Motor neuron (in vitro differentiated cells): ENCODE measurements around the gene CCDC181. TPM values are rescaled to one million over a fixed set of nuclear protein-coding genes. Genes with fewer than 3 reads are reported as not detected.

Experiments
- ATAC-seq, 8 experiments: fragments of 200-7000 bp; cut with Tn5 transposase; replicated peaks in 6 of 8; 2 replicates each; pipeline ENCODE4 v1.8.0; 2021; ENCODE audit warnings: mild to moderate bottlenecking in 8 of 8, moderate library complexity in 8 of 8
- H3K27ac ChIP-seq, 2 donors: fragments of 250-450 bp; sonication (Bioruptor Pico); 2 replicates each; pipeline ENCODE4 v1.9.0; 2021; ENCODE audit warnings: antibody characterized with exemption in 2 of 2, mild to moderate bottlenecking in 2 of 2, moderate library complexity in 1 of 2
- H3K4me1 ChIP-seq, 2 donors: fragments of 250-450 bp; sonication (Bioruptor Pico); replicated peaks in 1 of 2; 2 replicates each; pipeline ENCODE4 v1.6.1; 2021; ENCODE audit warnings: antibody characterized with exemption in 2 of 2, mild to moderate bottlenecking in 2 of 2, moderate library complexity in 1 of 2
- H3K4me3 ChIP-seq, 5 donors: fragments of 250-450 bp; sonication (Bioruptor Pico); 2 replicates each; pipeline ENCODE4 v1.9.0; 2021; ENCODE audit warnings: antibody characterized with exemption in 5 of 5, mild to moderate bottlenecking in 5 of 5, moderate library complexity in 4 of 5
- WGBS, 10 experiments: fragments of 450-650 bp; shearing (Covaris generic); methylation state at CpG; one replicate each; pipeline ENCODE4 v1.0.0; 2022; 5-methylcytosine and 5-hydroxymethylcytosine counted together
- in situ Hi-C, 9 experiments: fragments of 400-800 bp; cut with MboI; loops; one replicate each; pipeline ENCODE4 v1.15.0; 2021; ENCODE audit warnings: low sequenced_read_pairs in 9 of 9, low pct_unique_long_range_greater_than_20kb in 2 of 9; ENCODE audit not compliant: unreplicated experiment in 9 of 9
- total RNA-seq, 8 experiments: library from RNA; unstranded; fragments of 300-600 nt; gene quantifications; 2 replicates each; pipeline versions ENCODE4 v1.2.3 to v1.2.4, GENCODE V29; 2022

CCDC181 gene
- total RNA-seq, 8 experiments from 2014 or later: 0.20 to 37.4 (median 27.3) TPM

GRCh38 chr1:169347688-169348382, 79.4 kb downstream of the CCDC181 start:
- H3K4me1 ChIP-seq: peaks cover 0 to 5% of the 10 kb centered on the region in 2 donors
- H3K4me3 ChIP-seq: no peak overlapping the region
- H3K27ac ChIP-seq: no peak overlapping the region
- in situ Hi-C loops: loop anchor here in 6 of 9 experiments (10.0 to 25.0 kb wide), 4 partner anchors 236 to 1011 kb away; partner anchors contain the start of gene ATP1B1 (in 1 of the 6)
- ATAC-seq: peak in 3 of 8 experiments; percentile 19 to 89 (median 63)
- 0 to 100% (median 90%) methylated on average over 1 to 2 of the region's 2 CpGs; no CpG with 5 or more reads in 2 of the 10 experiments for WGBS, 10 experiments

- WGBS, 10 experiments: 76 to 100% (median 96%) methylated on average over 1 to 3 of the region's 3 CpGs
These were observed 81.2 kb downstream of the CCDC181 start for GRCh38 chr1:169346036-169346589.

GRCh38 chr1:169345511-169345910, 81.8 kb downstream of the CCDC181 start:
- peak in 1 of 8 experiments; percentile 40 for ATAC-seq
- H3K4me3 ChIP-seq: no peak overlapping the region
- H3K27ac ChIP-seq: no peak overlapping the region
- in situ Hi-C loops: loop anchor here in 6 of 9 experiments (10.0 to 25.0 kb wide), 4 partner anchors 233 to 1008 kb away; partner anchors contain the start of gene ATP1B1 (in 1 of the 6)
- WGBS, 10 experiments: 88 to 100% (median 100%) methylated on average over 1 of the region's 1 CpG; no CpG with 5 or more reads in 1 of the 10 experiments
- H3K4me1 ChIP-seq: peaks cover 0 to 5% of the 10 kb centered on the region in 2 donors

More at GRCh38 chr1:169346036-169346589, 81.2 kb downstream of the CCDC181 start:
- Histone ChIP-seq H3K27ac (no peak overlapping the region), H3K4me1 (peaks cover 0 to 5% of the 10 kb centered on the region in 2 donors), H3K4me3 (no peak overlapping the region)
- in situ Hi-C loops: loop anchor here in 6 of 9 experiments (10.0 to 25.0 kb wide), 4 partner anchors 234 to 1009 kb away; partner anchors contain the start of gene ATP1B1 (in 1 of the 6)
- ATAC-seq: no peak

Other genes with a start within 250 kb of the CCDC181 start
- 100 to 1,000 TPM in 1 of 8 experiments, 10 to 100 TPM in 7; 14.2 to 111 (median 71.9) TPM for gene NME7, start 59.7 kb downstream of the CCDC181 start, total RNA-seq
- 10 to 100 TPM; 24.8 to 71.0 (median 39.6) TPM for gene BLZF1, start 59.3 kb downstream of the CCDC181 start, total RNA-seq
- 10 to 100 TPM in 6 of 8 experiments, 1 to 10 TPM in 2; 8.6 to 20.8 (median 13.5) TPM for gene SLC19A2, start 58.5 kb upstream of the CCDC181 start, total RNA-seq
- 10 to 100 TPM in 1 of 8 experiments, under 1 TPM in 6, not detected in 1; 0.07 to 30.1 (median 0.20) TPM for gene F5, start 159.0 kb upstream of the CCDC181 start, total RNA-seq
- 1 to 10 TPM in 2 of 8 experiments, under 1 TPM in 2, not detected in 4; 0.10 to 2.6 (median 0.61) TPM for gene SELP, start 202.7 kb upstream of the CCDC181 start, total RNA-seq